HFFc6 (cell line): ENCODE measurements around the gene WDR93. TPM values are rescaled to one million over a fixed set of nuclear protein-coding genes. Genes with fewer than 3 reads are reported as not detected.

Experiments used
- DNase-seq: peaks from one replicate; pipeline ENCODE4 v3.0.0-alpha.2; 2018
- H3K27ac Mint-ChIP-seq: 2 replicates; pipeline ENCODE4 v1.8.0; 2020; ENCODE audit warnings: mild to moderate bottlenecking, mixed read lengths
- H3K27me3 Mint-ChIP-seq: 2 replicates; pipeline ENCODE4 v1.8.0; 2021; ENCODE audit warnings: mild to moderate bottlenecking, moderate library complexity, mixed read lengths; ENCODE audit not compliant: insufficient read depth
- H3K36me3 Mint-ChIP-seq: 2 replicates; pipeline ENCODE4 v1.8.0; 2021; ENCODE audit warnings: low read depth, mixed read lengths
- H3K4me1 Mint-ChIP-seq: 2 replicates; pipeline ENCODE4 v1.8.0; 2020; ENCODE audit warnings: low read depth, mixed read lengths
- H3K4me3 Mint-ChIP-seq: 2 replicates; pipeline ENCODE4 v1.8.0; 2020; ENCODE audit warnings: mild to moderate bottlenecking, moderate library complexity, mixed read lengths
- H3K9me3 Mint-ChIP-seq: 2 replicates; pipeline ENCODE4 v1.8.0; 2020; ENCODE audit warnings: mild to moderate bottlenecking, mixed read lengths
- CTCF ChIP-seq: fragments of 200-600 bp; sonication (generic); IDR thresholded peaks from 2 replicates; pipeline ENCODE4 v1.5.0; 2021; ENCODE audit warnings: antibody characterized with exemption, mild to moderate bottlenecking
- total RNA-seq, 6 experiments: library from RNA; stranded (reverse); fragmentation: NEBNext Ultra II Directional; extraction: Animal tissue kit (Norgen Biotek cat#: 25700); gene quantifications; 2 replicates in 1 of 6; 3 replicates in 5 of 6; pipeline ENCODE4 v1.2.3, GENCODE V29; 2021

The WDR93 gene
- total RNA-seq, 6 experiments from 2014 or later, result 0.21 TPM; not detected in 5

GRCh38 chr15:89704411-89704810 lies 13.8 kb downstream of the WDR93 start:
- no peaks in the 10 kb centered on the region for H3K9me3 Mint-ChIP-seq
- no peak for DNase-seq
- peaks cover 39% of the 10 kb centered on the region for H3K27me3 Mint-ChIP-seq
- no peaks in the 10 kb centered on the region for H3K36me3 Mint-ChIP-seq
- no peaks in the 10 kb centered on the region for H3K4me1 Mint-ChIP-seq
- H3K4me3 Mint-ChIP-seq, result no peak overlapping the region
- TF ChIP-seq CTCF, result no peak
- no peak overlapping the region for H3K27ac Mint-ChIP-seq

- H3K4me1 Mint-ChIP-seq, result no peaks in the 10 kb centered on the region
- H3K4me3 Mint-ChIP-seq, result no peak overlapping the region
- TF ChIP-seq CTCF, result no peak
- H3K27ac Mint-ChIP-seq, result no peak overlapping the region
- H3K27me3 Mint-ChIP-seq, result peaks cover 37% of the 10 kb centered on the region
- peaks cover 5% of the 10 kb centered on the region for H3K9me3 Mint-ChIP-seq
- no peak for DNase-seq
- 0 out of 2 replicates have a peak, but pooled peaks cover 8% of the 10 kb centered on the region for H3K36me3 Mint-ChIP-seq
These were observed 17.0 kb downstream of the WDR93 start for GRCh38 chr15:89707577-89707976.

DNA sequence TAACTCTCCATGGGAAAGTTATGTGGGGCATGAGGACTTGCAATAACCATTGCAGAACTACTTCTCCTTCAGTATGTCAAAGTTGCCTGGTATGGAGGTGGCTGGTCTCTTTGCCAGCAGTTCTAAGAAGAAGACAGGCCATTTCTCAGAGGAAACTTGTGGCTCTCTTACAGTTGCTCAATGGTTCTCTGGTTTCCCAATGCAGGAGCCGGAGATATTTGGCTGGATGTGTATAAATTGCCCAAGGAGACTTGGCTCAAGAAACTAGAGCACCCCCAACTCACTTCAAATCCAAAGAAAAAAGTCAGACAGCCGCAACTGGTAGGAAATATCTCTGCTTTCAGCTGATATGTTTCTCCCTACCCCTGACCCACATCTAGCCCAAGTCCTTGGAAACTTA lies 24.2 kb downstream of the WDR93 start:
- H3K27ac Mint-ChIP-seq, result no peak overlapping the region
- no peak overlapping the region for H3K4me3 Mint-ChIP-seq
- peaks cover 28% of the 10 kb centered on the region for H3K27me3 Mint-ChIP-seq
- DNase-seq, result no peak
- no peaks in the 10 kb centered on the region for H3K4me1 Mint-ChIP-seq
- peaks cover 5% of the 10 kb centered on the region for H3K9me3 Mint-ChIP-seq
- 0 out of 2 replicates have a peak, but pooled peaks cover 8% of the 10 kb centered on the region for H3K36me3 Mint-ChIP-seq
- TF ChIP-seq CTCF, result no peak

DNA sequence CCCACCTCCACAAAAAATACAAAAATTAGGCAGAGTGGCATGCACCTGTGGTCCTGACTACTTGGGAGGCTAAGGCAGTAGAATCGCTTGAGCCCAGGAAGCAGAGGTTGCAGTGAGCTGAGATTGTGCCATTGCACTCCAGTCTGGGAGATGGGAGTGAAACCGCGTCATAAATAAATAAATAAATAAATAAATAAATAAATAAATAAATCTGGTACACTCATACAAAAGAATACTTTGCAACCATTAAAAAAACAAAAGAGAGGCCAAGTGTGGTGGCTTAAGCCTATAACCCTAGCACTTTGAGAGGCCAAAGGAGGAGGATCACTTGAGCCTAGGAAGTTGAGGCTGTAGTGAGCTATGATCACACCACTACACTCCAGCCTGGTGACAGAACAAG lies 32.4 kb downstream of the WDR93 start:
- no peaks in the 10 kb centered on the region for H3K36me3 Mint-ChIP-seq
- no peaks in the 10 kb centered on the region for H3K4me1 Mint-ChIP-seq
- H3K9me3 Mint-ChIP-seq, result peaks cover 5% of the 10 kb centered on the region; the same call in 1 of the 2 replicates
- DNase-seq, result no peak
- peaks cover 30% of the 10 kb centered on the region for H3K27me3 Mint-ChIP-seq
- no peak overlapping the region for H3K27ac Mint-ChIP-seq
- no peak overlapping the region for H3K4me3 Mint-ChIP-seq
- TF ChIP-seq CTCF, result no peak

- peaks cover 5% of the 10 kb centered on the region; the same call in 1 of the 2 replicates for H3K9me3 Mint-ChIP-seq
- H3K27ac Mint-ChIP-seq, result no peak overlapping the region
- no peak overlapping the region for H3K4me3 Mint-ChIP-seq
- DNase-seq, result no peak
- no peaks in the 10 kb centered on the region for H3K4me1 Mint-ChIP-seq
- H3K27me3 Mint-ChIP-seq, result peaks cover 34% of the 10 kb centered on the region
- H3K36me3 Mint-ChIP-seq, result no peaks in the 10 kb centered on the region
- no peak for TF ChIP-seq CTCF
These were observed 34.0 kb downstream of the WDR93 start for GRCh38 chr15:89724621-89725020.

DNA sequence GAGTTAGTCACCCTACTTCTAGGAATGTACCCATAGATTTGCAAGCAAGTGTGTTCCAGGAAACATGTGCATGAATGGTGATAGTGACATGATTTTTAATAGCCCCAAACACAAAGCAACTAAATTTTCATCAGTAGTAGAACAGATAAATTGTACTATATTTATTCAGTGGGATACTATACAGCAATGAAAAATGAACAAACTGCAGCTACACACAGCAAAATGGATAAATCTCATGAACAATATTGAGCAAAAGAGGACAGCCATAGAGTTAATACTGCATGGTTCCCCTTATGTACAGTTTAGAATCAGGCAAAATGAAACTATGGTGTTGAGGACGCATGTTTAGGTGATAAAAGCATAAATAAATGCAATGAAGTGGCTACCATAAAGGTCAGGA lies 34.5 kb downstream of the WDR93 start:
- Mint-ChIP-seq H3K4me1 (no peaks in the 10 kb centered on the region), H3K27ac (no peak overlapping the region), H3K27me3 (peaks cover 36% of the 10 kb centered on the region)

More for the DNA sequence above, 34.5 kb downstream of the WDR93 start:
- H3K4me3 Mint-ChIP-seq, result no peak overlapping the region
- no peaks in the 10 kb centered on the region for H3K36me3 Mint-ChIP-seq
- H3K9me3 Mint-ChIP-seq, result peaks cover 5% of the 10 kb centered on the region; the same call in 1 of the 2 replicates
- no peak for TF ChIP-seq CTCF
- no peak for DNase-seq
